IgD-negative memory B cell (primary cell): ENCODE data around the gene CWC15. TPM values are rescaled to one million over a fixed set of nuclear protein-coding genes. Genes with fewer than 3 reads are reported as not detected.

Experiments used
- H3K27ac Mint-ChIP-seq, 3 donors: one replicate each; pipeline ENCODE4 v1.8.0; 2020 to 2022; ENCODE audit warnings: mild to moderate bottlenecking in 3 of 3, mixed read lengths in 3 of 3, moderate library complexity in 1 of 3
- H3K27me3 Mint-ChIP-seq: one replicate; pipeline ENCODE4 v1.8.0; 2021; ENCODE audit warnings: mixed read lengths
- H3K36me3 Mint-ChIP-seq: one replicate; pipeline ENCODE4 v1.8.0; 2020; ENCODE audit warnings: mild to moderate bottlenecking, mixed read lengths
- H3K4me1 Mint-ChIP-seq, 3 donors: one replicate each; pipeline ENCODE4 v1.8.0; 2020 to 2022; ENCODE audit warnings: mixed read lengths in 3 of 3, mild to moderate bottlenecking in 1 of 3
- H3K4me3 Mint-ChIP-seq, 4 donors: one replicate each; pipeline ENCODE4 v1.8.0; 2020 to 2022; ENCODE audit warnings: mild to moderate bottlenecking in 4 of 4, mixed read lengths in 4 of 4, moderate library complexity in 3 of 4
- H3K9me3 Mint-ChIP-seq, 3 donors: one replicate each; pipeline ENCODE4 v1.8.0; 2020 to 2021; ENCODE audit warnings: mixed read lengths in 3 of 3, mild to moderate bottlenecking in 1 of 3
- polyA plus RNA-seq: library from polyadenylated mRNA; unstranded; fragments of 300-500 nt; fragmentation: Illumina TruSeq; gene quantifications from one replicate; pipeline ENCODE4 v1.2.3, GENCODE V29; 2021

CWC15 gene
- polyA plus RNA-seq, 1 donor from 2014 or later, result 56.3 TPM

DNA sequence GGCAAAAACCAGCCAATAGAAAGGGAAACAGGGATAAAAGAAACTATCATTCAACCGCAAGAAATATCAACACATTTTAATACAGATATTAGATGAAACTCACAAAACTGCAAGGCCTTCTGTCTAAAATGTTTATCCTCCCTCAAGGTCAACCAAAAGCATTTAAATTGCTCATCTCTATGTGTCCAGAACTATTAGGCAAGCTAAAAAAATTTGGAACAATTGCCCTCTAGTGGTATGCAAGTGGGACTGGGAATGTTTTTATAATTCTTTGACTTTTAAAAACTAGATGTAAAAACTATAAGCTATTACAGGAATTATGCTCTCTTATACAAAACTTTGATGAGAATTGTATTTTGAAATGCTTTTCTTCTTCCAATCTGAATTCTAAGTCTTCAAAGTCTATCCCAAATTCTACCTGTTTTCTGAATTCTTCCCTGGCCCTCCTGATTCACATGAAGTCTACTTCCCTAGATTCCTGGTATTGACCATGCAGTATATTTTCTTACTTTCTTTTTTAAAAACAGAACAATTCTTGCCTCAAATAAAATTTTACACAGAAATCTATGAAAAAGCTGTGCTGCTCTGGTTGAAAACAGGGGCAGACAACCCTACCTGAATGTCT is 4.9 kb downstream of the CWC15 start:
- Mint-ChIP-seq H3K36me3 (peaks cover 8% of the 10 kb centered on the region), H3K27me3 (no peaks in the 10 kb centered on the region), H3K4me1 (peaks cover 4 to 14% (median 9%) of the 10 kb centered on the region in 3 donors), H3K27ac (no peak overlapping the region), H3K4me3 (no peak overlapping the region), H3K9me3 (no peaks in the 10 kb centered on the region)

DNA sequence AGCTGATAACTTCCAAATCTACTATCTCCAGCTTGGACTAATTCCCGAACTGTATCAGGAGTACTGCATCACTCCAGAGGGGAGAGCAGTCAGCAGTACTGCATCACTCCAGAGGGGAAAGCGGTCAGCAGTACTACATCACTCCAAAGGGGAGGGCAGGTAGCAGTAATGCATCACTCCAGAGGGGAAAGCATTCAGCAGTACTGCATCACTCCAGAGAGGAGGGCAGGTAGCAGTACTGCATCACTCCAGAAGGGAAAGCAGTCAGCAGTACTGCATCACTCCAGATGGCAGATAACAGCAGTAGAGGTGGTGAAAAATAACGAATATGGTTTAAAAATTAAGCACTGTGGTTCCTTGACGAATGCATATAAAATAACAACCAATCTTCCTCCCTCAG is 8.4 kb downstream of the CWC15 start:
- no peak overlapping the region for H3K27ac Mint-ChIP-seq
- H3K4me3 Mint-ChIP-seq, result no peak overlapping the region
- peaks cover 0 to 5% (median 1%) of the 10 kb centered on the region in 3 donors for H3K4me1 Mint-ChIP-seq
- no peaks in the 10 kb centered on the region for H3K9me3 Mint-ChIP-seq
- H3K36me3 Mint-ChIP-seq, result peaks cover 8% of the 10 kb centered on the region
- H3K27me3 Mint-ChIP-seq, result no peaks in the 10 kb centered on the region

DNA sequence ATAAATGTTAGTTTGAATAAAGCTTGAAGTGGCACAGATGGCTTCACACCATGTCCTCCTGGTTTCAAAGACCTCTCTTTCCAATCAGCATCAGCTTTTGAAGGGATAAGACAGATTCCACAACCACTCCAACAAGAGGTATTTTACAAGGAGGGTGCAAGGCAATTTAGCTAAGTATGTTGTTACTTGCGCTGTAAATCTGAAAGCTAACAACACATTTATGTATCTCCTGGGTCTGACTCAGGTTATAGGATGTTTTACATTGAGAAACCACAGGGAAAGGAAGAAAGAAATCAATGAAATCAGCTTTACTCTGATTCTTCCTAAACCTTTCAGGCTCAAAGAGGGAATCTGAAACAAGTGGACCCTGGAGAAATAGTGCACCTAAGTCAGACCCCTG is 12.1 kb downstream of the CWC15 start:
- Mint-ChIP-seq H3K4me3 (no peak overlapping the region), H3K4me1 (peaks cover 0 to 5% (median 0%) of the 10 kb centered on the region in 3 donors), H3K27ac (no peak overlapping the region), H3K9me3 (no peaks in the 10 kb centered on the region), H3K36me3 (peaks cover 6% of the 10 kb centered on the region), H3K27me3 (no peaks in the 10 kb centered on the region)

DNA sequence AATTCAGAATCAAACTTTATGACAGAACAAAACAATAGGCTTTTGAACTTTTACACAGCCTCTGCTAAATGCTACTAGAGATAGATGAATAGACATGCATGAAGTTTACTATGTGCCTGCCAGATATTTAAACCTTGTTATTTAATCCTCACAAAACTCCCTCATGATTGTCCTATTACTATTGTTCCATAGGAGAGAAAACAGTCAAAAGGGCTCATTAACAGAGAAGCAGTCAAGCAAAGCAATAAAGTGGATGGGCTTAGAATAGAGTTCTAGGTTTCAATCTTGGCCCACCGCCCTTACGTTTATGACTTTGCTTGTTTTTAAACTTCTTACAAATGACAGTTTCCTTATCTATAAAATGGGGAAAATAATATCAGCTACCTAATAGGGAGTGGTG is 12.9 kb downstream of the CWC15 start:
- no peaks in the 10 kb centered on the region for H3K27me3 Mint-ChIP-seq
- no peak overlapping the region for H3K4me3 Mint-ChIP-seq
- no peak overlapping the region for H3K27ac Mint-ChIP-seq
- peaks cover 0 to 4% (median 0%) of the 10 kb centered on the region in 3 donors for H3K4me1 Mint-ChIP-seq
- H3K36me3 Mint-ChIP-seq, result peaks cover 6% of the 10 kb centered on the region
- H3K9me3 Mint-ChIP-seq, result no peaks in the 10 kb centered on the region

DNA sequence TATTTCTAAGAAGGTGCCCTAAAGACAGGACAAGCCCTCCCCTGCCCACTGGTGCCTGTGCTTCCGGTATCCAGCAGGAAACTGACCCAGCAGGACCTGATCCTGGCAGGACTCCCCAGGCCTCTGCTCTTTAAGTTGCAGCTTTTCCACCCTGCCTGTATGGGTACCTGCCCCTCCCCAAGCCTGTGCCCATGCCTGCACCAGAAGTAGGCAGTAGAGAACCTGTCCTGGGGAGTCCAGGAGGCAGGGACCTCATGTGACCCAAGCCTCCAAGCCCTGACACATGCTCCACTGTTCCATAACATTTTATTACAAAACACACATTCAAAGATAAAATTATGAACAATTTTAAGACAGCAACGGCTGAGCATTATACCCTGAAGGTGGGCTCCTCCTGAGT is 14.2 kb downstream of the CWC15 start:
- Mint-ChIP-seq H3K4me3 (no peak overlapping the region), H3K36me3 (peaks cover 3% of the 10 kb centered on the region), H3K27me3 (no peaks in the 10 kb centered on the region), H3K27ac (no peak overlapping the region), H3K9me3 (no peaks in the 10 kb centered on the region), H3K4me1 (peaks cover 0 to 2% (median 0%) of the 10 kb centered on the region in 3 donors)

DNA sequence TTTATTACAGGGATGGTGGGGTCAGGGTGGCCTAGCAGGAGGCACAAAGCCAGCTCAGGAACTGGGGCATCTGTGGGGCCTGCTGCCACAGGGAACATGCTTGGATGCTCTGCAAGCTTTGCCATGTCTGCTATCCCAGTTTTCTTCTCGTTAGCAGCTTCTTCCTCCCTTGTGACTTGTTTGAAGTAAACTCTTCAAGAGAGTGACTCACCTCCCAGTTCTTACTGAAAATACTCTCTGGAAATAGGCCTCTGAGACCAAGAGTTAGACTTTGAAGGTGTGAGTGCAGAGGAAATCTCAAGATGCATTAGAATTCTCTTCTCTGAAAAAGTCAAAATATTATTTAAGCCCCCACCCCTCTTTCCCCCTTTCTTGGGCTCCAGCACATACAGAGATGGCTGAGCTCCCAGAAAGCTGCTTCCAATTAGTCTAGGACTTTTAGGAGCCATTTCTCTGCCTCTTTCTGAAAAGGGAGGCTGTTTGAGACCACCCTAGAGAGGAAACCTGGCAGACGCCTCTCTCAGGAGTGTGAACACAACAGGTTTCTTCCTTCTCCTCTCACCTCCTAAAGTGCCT is 15.1 kb downstream of the CWC15 start:
- Mint-ChIP-seq H3K36me3 (peaks cover 3% of the 10 kb centered on the region), H3K27ac (peak overlapping the region in 1 of 3 donors; percentile 83), H3K27me3 (no peaks in the 10 kb centered on the region), H3K4me3 (no peak overlapping the region), H3K9me3 (no peaks in the 10 kb centered on the region), H3K4me1 (no peaks in the 10 kb centered on the region)

DNA sequence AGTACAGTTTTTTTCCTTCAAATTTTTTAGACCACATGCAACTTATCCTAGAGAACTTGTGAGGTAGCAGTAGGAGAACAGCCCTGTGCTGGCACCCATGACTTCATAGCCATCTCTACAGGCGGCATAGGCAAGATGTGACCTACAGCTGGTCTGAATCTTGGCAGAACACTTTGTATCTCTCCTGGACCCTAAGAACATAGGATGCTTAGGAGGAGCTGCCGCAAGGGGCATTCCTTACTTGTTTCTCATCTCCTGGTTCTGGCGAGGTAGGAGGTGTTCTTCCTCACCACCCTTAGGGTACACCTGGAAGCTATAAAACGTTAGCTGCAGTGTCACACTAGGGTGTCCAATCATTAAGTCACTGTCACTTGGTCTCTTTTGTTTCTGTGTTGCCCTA is 16.4 kb downstream of the CWC15 start:
- Mint-ChIP-seq H3K27ac (peak overlapping the region in 1 of 3 donors; percentile 54), H3K9me3 (no peaks in the 10 kb centered on the region), H3K36me3 (peaks cover 3% of the 10 kb centered on the region), H3K4me3 (no peak overlapping the region), H3K27me3 (no peaks in the 10 kb centered on the region), H3K4me1 (no peaks in the 10 kb centered on the region)

DNA sequence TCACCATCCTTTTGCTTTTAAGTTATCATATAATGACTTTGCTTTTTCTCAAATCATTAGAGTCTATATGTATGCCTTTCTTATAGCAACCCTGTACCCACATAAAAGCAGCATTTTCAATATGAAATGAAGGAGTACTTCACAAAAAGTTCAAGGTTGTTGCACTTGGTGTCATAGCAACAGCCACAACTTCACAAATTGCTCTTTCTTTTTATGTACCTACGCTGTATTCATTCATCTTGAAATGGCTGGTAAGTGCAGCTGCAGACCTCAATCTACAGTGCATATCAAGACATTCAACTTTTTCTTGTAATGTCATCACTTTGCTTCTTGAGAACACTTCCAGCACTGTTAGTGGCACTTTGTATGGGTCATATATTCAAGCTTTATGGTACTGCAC is 18.6 kb downstream of the CWC15 start:
- no peaks in the 10 kb centered on the region for H3K36me3 Mint-ChIP-seq
- no peaks in the 10 kb centered on the region for H3K4me1 Mint-ChIP-seq
- H3K4me3 Mint-ChIP-seq, result no peak overlapping the region
- H3K9me3 Mint-ChIP-seq, result peaks cover 0 to 3% (median 0%) of the 10 kb centered on the region in 3 donors
- H3K27me3 Mint-ChIP-seq, result peaks cover 3% of the 10 kb centered on the region
- H3K27ac Mint-ChIP-seq, result no peak overlapping the region

DNA sequence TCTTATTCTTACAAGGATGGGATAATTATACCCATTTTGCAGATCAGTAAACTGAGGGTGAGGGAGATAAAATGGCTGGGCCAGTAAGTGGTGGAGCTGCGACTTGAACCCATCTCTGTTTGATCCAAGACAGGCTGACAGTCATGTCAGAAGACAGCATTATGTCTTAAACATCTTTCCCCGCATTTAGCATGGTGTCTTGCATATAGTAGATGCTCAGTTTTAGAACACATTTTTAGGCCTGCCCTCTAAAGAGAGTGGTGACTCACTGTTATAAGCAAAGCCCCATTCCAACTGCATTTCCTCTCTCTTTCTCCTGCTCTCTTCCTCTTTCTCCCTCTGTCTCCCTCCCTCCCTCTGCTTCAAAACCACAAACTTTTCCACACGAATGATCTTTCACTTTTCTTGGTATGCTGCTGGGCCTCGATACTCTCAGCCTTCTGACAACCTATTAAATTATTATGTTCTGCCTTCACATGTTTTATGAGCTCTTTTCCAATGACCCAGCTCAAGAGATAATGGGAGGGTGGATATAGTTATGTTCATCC is 25.2 kb downstream of the CWC15 start:
- H3K4me3 Mint-ChIP-seq, result no peak overlapping the region
- no peak overlapping the region for H3K27ac Mint-ChIP-seq
- peaks cover 0 to 4% (median 0%) of the 10 kb centered on the region in 3 donors for H3K4me1 Mint-ChIP-seq
- H3K9me3 Mint-ChIP-seq, result peaks cover 0 to 4% (median 2%) of the 10 kb centered on the region in 3 donors
- H3K27me3 Mint-ChIP-seq, result peaks cover 7% of the 10 kb centered on the region
- H3K36me3 Mint-ChIP-seq, result no peaks in the 10 kb centered on the region

DNA sequence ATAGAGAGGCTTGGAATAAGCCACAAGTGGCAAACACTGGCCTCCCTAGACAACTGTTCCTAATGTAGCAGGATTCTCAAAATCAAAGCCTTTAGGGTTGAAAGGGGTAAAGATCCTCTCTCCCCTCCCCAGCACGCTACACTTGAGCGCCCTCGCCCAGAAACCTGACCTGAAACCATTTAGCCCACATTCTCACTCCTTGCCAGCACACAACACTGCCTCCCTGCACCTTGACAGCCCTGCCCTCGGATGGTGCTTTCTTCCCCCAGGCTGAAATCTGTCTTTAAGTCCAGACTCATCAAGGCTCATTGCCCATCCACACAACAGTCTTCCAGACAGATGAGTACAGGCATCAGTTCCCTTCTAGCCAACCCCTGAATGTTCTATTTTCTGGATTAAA is 26.5 kb downstream of the CWC15 start:
- Mint-ChIP-seq H3K27me3 (peaks cover 11% of the 10 kb centered on the region), H3K4me1 (peaks cover 0 to 4% (median 0%) of the 10 kb centered on the region in 3 donors), H3K27ac (no peak overlapping the region), H3K36me3 (no peaks in the 10 kb centered on the region), H3K4me3 (no peak overlapping the region), H3K9me3 (peaks cover 0 to 4% (median 2%) of the 10 kb centered on the region in 3 donors)

DNA sequence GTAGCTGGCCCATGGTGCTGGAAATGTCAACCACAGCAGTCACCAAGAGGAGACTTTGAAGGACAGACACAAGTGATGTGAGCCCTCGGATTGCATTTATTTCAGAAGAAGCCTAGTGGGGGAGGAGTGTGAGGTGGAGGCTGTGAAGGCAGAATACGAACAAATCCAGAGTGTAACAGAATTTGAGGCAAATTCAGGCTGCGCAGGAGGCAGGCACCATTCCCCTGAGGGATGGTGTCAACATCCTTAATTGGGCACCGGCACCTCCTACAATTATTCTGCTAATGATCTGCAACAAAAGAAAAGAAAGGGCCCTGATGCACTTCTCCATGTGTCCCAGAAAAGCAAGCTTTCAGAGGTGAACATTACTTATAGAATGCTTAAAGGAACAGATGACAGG is 32.2 kb downstream of the CWC15 start:
- Mint-ChIP-seq H3K36me3 (no peaks in the 10 kb centered on the region), H3K9me3 (peaks cover 0 to 2% (median 0%) of the 10 kb centered on the region in 3 donors), H3K27me3 (peaks cover 8% of the 10 kb centered on the region), H3K4me3 (no peak overlapping the region), H3K4me1 (no peaks in the 10 kb centered on the region), H3K27ac (no peak overlapping the region)

DNA sequence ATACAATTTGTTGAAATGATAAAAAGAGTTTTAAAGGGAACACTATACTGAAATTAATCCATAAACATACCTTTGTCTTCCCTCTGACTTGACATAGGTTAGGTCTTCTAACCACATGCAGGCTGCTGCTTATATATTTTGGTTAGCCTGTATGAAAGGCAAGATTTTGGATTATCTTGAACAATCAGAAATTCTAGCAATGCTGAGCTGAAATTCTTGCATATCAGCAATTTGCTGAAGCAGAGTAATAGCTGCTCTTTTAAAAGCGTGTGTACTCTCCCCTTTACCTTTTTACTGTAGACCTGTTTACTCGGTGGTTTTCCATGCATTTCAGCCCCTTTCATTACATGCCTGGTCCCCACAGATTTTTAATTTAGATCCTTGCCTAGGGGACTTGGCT is 34.0 kb downstream of the CWC15 start:
- no peak overlapping the region for H3K27ac Mint-ChIP-seq
- H3K4me1 Mint-ChIP-seq, result no peaks in the 10 kb centered on the region
- H3K9me3 Mint-ChIP-seq, result peaks cover 0 to 2% (median 0%) of the 10 kb centered on the region in 3 donors
- H3K4me3 Mint-ChIP-seq, result no peak overlapping the region
- H3K36me3 Mint-ChIP-seq, result no peaks in the 10 kb centered on the region
- peaks cover 10% of the 10 kb centered on the region for H3K27me3 Mint-ChIP-seq

DNA sequence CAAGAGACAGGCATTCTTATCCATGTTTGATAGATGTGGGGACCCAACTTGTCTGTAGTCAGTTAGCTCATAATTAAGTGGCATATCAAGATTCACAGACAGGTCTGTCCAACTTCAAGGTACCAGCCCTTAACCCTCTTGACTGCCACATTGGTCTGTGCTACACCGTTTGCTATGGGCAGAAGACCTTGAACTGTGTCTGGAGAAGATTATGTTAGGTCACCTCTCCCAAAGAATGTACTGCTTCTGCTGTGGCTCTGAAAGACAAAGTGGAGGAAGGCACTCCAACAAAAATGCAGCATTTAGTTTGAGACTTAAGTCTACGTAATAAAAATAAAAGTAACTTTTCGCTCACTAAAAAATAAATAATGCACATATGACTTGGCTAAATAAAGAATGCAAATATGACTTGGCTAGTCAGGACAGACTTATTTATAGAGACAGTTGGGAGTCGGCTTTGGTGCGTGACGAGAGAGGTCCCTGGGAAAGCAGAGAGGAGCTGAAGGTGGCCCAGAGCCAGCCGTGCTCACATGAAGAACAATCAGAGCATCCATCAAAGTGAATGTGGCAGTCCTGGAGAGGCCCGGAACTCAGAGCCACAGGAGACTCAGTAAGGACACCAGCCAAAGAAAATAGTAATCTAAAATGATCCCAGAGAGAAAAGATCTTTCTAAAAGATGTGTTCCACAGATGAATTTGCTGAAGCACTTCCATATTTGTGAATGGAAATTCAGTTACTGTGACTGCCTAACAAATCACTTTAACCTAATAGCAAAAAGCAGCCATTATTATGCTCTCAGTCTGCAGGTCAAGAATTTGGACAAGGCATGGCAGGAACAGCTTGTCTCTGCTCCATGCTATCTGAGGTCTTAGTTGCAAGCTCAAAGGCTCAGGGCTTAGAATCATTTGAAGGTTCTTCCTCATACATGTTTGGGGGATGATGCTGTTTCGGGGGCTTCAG is 35.0 kb downstream of the CWC15 start:
- Mint-ChIP-seq H3K27me3 (peaks cover 8% of the 10 kb centered on the region), H3K36me3 (no peaks in the 10 kb centered on the region), H3K27ac (no peak overlapping the region), H3K4me3 (no peak overlapping the region), H3K4me1 (no peaks in the 10 kb centered on the region), H3K9me3 (peaks cover 0 to under 1% (median 0%) of the 10 kb centered on the region in 3 donors)

DNA sequence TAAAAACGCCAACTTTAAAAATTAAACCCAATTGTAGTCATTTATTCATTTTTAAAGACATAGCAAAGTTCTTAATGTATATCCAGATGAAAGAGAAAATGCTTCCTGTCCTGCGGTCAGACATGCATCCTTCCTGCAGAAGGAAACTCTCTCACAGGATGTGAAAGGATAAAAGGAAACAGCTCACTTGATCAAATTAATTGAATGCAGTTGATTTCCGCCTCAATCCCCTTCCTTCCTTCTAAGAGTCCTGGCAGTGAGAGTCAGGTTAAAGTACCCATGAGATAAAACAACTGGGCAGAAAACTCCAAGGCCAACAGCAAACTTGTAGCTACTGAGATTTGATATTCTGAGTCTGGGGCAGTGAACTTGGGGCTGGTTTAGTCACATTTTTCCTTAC is 38.5 kb downstream of the CWC15 start:
- Mint-ChIP-seq H3K4me3 (no peak overlapping the region), H3K9me3 (peaks cover 0 to 4% (median 4%) of the 10 kb centered on the region in 3 donors), H3K27me3 (peaks cover 4% of the 10 kb centered on the region), H3K4me1 (no peaks in the 10 kb centered on the region), H3K36me3 (no peaks in the 10 kb centered on the region), H3K27ac (no peak overlapping the region)

DNA sequence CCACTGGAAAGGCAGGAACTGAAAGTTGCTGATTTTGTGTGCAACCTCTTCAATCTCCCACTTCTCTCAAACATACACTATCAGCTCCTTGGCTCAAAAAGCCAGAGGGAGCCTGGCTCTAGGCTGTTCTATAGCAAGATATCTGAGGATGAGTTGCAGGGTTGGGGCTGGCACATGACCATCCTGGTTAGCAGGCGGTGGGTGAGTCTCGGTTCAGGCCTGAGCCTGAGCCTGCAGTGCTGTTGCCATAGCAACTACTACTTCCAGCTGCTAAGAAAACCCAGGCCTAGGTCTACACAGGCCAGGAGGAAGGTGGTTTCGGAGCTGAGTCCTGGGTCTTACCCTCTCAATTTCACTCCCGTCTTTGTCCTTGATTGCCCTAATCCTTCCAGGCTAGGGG is 39.0 kb downstream of the CWC15 start:
- peaks cover 4% of the 10 kb centered on the region for H3K27me3 Mint-ChIP-seq
- no peak overlapping the region for H3K4me3 Mint-ChIP-seq
- no peak overlapping the region for H3K27ac Mint-ChIP-seq
- H3K36me3 Mint-ChIP-seq, result no peaks in the 10 kb centered on the region
- no peaks in the 10 kb centered on the region for H3K4me1 Mint-ChIP-seq
- H3K9me3 Mint-ChIP-seq, result peaks cover 0 to 4% (median 4%) of the 10 kb centered on the region in 3 donors
